Keratinocyte (primary cell): ENCODE data around the gene CELSR3. TPM values are rescaled to one million over a fixed set of nuclear protein-coding genes. Genes with fewer than 3 reads are reported as not detected.

Source experiments
- DNase-seq: peaks from one replicate; pipeline ENCODE4 v3.0.0-alpha.2; 2011; ENCODE audit warnings: low read depth, missing footprints, low spot score
- FAIRE-seq: peaks from 2 replicates; lab custom pipeline; 2011; peaks lifted over from hg19 to GRCh38; lab: Jason Lieb, UNC
- H2AFZ ChIP-seq: 2 replicates; pipeline ENCODE4 v1.6.0; 2012; ENCODE audit warnings: low read length, control low read depth, inconsistent platforms; ENCODE audit not compliant: control insufficient read depth
- H3K27ac ChIP-seq: 2 replicates; pipeline ENCODE4 v1.5.1; 2011; ENCODE audit warnings: low read length; ENCODE audit not compliant: control insufficient read depth, insufficient read depth
- H3K27me3 ChIP-seq: 3 replicates; pipeline ENCODE4 v1.6.0; 2011; ENCODE audit warnings: low read length; ENCODE audit not compliant: control insufficient read depth, insufficient read depth; ENCODE audit errors: extremely low read depth
- H3K36me3 ChIP-seq, 2 experiments: 2 replicates in 1 of 2; 3 replicates in 1 of 2; pipeline ENCODE4 v1.5.1; 2011; ENCODE audit warnings: low read length in 2 of 2, mild to moderate bottlenecking in 1 of 2; ENCODE audit not compliant: control insufficient read depth in 2 of 2, insufficient read depth in 2 of 2; ENCODE audit errors: extremely low read depth in 1 of 2
- H3K4me1 ChIP-seq: 3 replicates; pipeline ENCODE4 v1.5.1; 2011; ENCODE audit warnings: low read length; ENCODE audit not compliant: control insufficient read depth, insufficient read depth; ENCODE audit errors: extremely low read depth
- H3K4me2 ChIP-seq: 3 replicates; pipeline ENCODE4 v1.6.0; 2011; ENCODE audit warnings: low read depth, low read length; ENCODE audit not compliant: control insufficient read depth, insufficient read depth; ENCODE audit errors: extremely low read depth
- H3K4me3 ChIP-seq, 3 experiments: fragments of 200-600 bp in 1 of 3; sonication (generic) in 1 of 3; 2 replicates in 2 of 3; 3 replicates in 1 of 3; pipeline ENCODE4 v1.5.1; 2011 to 2016; ENCODE audit warnings: low read length in 3 of 3, mild to moderate bottlenecking in 3 of 3, control low read depth in 2 of 3, inconsistent platforms in 1 of 3, low read depth in 1 of 3, mixed read lengths in 1 of 3, mixed run types in 1 of 3, moderate library complexity in 1 of 3; ENCODE audit not compliant: control insufficient read depth in 2 of 3, insufficient read depth in 2 of 3; ENCODE audit errors: extremely low read depth in 1 of 3
- H3K79me2 ChIP-seq: 2 replicates; pipeline ENCODE4 v1.6.0; 2012; ENCODE audit warnings: low read length; ENCODE audit not compliant: control insufficient read depth, insufficient read depth
- H3K9ac ChIP-seq: 3 replicates; pipeline ENCODE4 v1.6.0; 2011; ENCODE audit warnings: low read length; ENCODE audit not compliant: control insufficient read depth, insufficient read depth; ENCODE audit errors: extremely low read depth
- H3K9me1 ChIP-seq: 3 replicates; pipeline ENCODE4 v1.6.0; 2011; ENCODE audit warnings: low read length; ENCODE audit not compliant: control insufficient read depth, insufficient read depth; ENCODE audit errors: extremely low read depth
- H3K9me3 ChIP-seq: 2 replicates; pipeline ENCODE4 v1.5.1; 2012; ENCODE audit warnings: low read depth, low read length; ENCODE audit not compliant: control insufficient read depth
- H4K20me1 ChIP-seq: 3 replicates; pipeline ENCODE4 v1.6.0; 2011; ENCODE audit warnings: low read length; ENCODE audit not compliant: control insufficient read depth, insufficient read depth; ENCODE audit errors: extremely low read depth
- CTCF ChIP-seq, 3 experiments: IDR thresholded peaks in 1 of 3; conservative IDR thresholded peaks in 1 of 3; optimal IDR thresholded peaks in 1 of 3; 2 replicates in 2 of 3; 3 replicates in 1 of 3; pipeline versions ENCODE3 to v1.5.1; 2011; ENCODE audit warnings: low read length in 3 of 3, mild to moderate bottlenecking in 3 of 3, moderate library complexity in 2 of 3, control low read depth in 1 of 3, inconsistent platforms in 1 of 3; ENCODE audit not compliant: insufficient read depth in 2 of 3; ENCODE audit errors: extremely low read depth in 1 of 3
- EZH2 ChIP-seq: IDR thresholded peaks from one replicate; pipeline ENCODE4 v1.6.1; 2012; ENCODE audit warnings: inconsistent platforms, mild to moderate bottlenecking, low read length, moderate library complexity
- dilution Hi-C: fragments of 300-500 bp; cut with MboI; formaldehyde crosslinking; loops from one replicate; pipeline ENCODE4 v1.7.0; 2020; ENCODE audit warnings: low sequenced_read_pairs; ENCODE audit not compliant: extremely low pct_ligation_motif_present
- polyA plus RNA-seq, 5 experiments: library from polyadenylated mRNA; depleted of rRNA in 3 of 5; stranded (reverse) in 3 of 5; stranded (forward) in 1 of 5; unstranded in 1 of 5; fragments of >200 nt; gene quantifications; 1 replicate in 1 of 5; 2 replicates in 3 of 5; 3 replicates in 1 of 5; pipeline versions ENCODE4 v1.2.1 to v1.2.3, GENCODE V29; 2011 to 2012; ENCODE audit warnings: missing spikeins in 2 of 5, low read depth in 1 of 5, low replicate concordance in 1 of 5

CELSR3 gene
- polyA plus RNA-seq, 1 donor (not counting 4 experiments of a cell fraction or from before 2014, with no cell fraction given), result 0.25 TPM

DNA sequence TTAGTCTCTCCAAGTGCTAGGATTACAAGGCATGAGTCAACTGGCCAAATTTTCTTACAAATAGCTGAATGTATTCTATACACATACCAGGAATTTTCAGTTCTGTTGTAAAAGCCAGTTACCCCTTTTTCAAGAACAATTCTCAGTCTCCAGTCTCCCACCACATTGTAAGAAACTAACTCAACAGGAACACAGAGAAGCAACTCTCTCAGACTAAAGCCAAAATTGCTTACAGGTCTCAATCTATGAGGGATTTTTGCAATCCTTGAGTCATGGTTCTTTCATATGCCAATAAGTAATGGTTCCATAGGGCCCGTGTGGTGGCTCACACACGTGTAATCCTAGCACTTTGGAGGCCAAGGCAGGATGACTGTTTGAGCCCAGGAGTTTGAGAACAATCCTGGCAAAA lies 45.8 kb upstream of the CELSR3 start:
- Histone ChIP-seq H3K27me3 (no peaks in the 10 kb centered on the region), H4K20me1 (peaks cover 26% of the 10 kb centered on the region), H3K4me2 (peak overlapping the region; percentile 82), H2AFZ (no peak overlapping the region), H3K4me3 (peak overlapping the region in 1 of 3 experiments; percentile 7), H3K36me3 (peaks cover 17 to 36% of the 10 kb centered on the region in 2 experiments), H3K9ac (peak overlapping the region; percentile 74), H3K9me1 (peaks cover 11% of the 10 kb centered on the region), H3K27ac (peak overlapping the region; percentile 98), H3K9me3 (no peaks in the 10 kb centered on the region), H3K4me1 (peaks cover 27% of the 10 kb centered on the region), H3K79me2 (peaks cover 87% of the 10 kb centered on the region)
- FAIRE-seq (no peak), DNase-seq (no peak)
- TF ChIP-seq EZH2 (no peak), CTCF (optimal IDR thresholded peaks at IDR 0.05 in 1 of 3, IDR thresholded peaks at IDR 0.05 in 1 of 3, conservative IDR thresholded peaks at IDR 0.05 in 1 of 3; ENCODE audit: extremely low read depth in 1 of 3, insufficient read depth in 2 of 3, low read length in 3 of 3) (no peak)
- dilution Hi-C loops, result no loop called here

GRCh38 chr3:48707157-48707556 lies 44.5 kb upstream of the CELSR3 start:
- peaks cover 87% of the 10 kb centered on the region for H3K79me2 ChIP-seq
- DNase-seq (no peak), FAIRE-seq (no peak)

More at GRCh38 chr3:48707157-48707556, 44.5 kb upstream of the CELSR3 start:
- H3K4me3 ChIP-seq, result no peak overlapping the region
- peaks cover 35% of the 10 kb centered on the region for H4K20me1 ChIP-seq
- no peaks in the 10 kb centered on the region for H3K9me3 ChIP-seq
- H3K4me1 ChIP-seq, result peaks cover 27% of the 10 kb centered on the region
- dilution Hi-C loops, result no loop called here
- TF ChIP-seq EZH2 (no peak), CTCF (optimal IDR thresholded peaks at IDR 0.05 in 1 of 3, IDR thresholded peaks at IDR 0.05 in 1 of 3, conservative IDR thresholded peaks at IDR 0.05 in 1 of 3; ENCODE audit: extremely low read depth in 1 of 3, insufficient read depth in 2 of 3, low read length in 3 of 3) (no peak)
- no peak overlapping the region for H3K27ac ChIP-seq
- no peak overlapping the region for H2AFZ ChIP-seq
- H3K4me2 ChIP-seq, result no peak overlapping the region
- H3K9me1 ChIP-seq, result peaks cover 10% of the 10 kb centered on the region
- H3K27me3 ChIP-seq, result no peaks in the 10 kb centered on the region
- H3K9ac ChIP-seq, result no peak overlapping the region
- H3K36me3 ChIP-seq, result peaks cover 13 to 30% of the 10 kb centered on the region in 2 experiments
